OCI-LY1 (cell line): ENCODE results near the gene CLEC4F.

Source experiments
- CTCF ChIP-seq: fragments of 200-600 bp; sonication (generic), shearing (Covaris generic); IDR thresholded peaks from 2 replicates; pipeline ENCODE4 v1.5.1; 2017; ENCODE audit warnings: mild to moderate bottlenecking, antibody characterized with exemption, low read length, moderate library complexity, mixed read lengths
- EZH2 ChIP-seq: fragments of 200-600 bp; sonication (generic), shearing (Covaris generic); IDR thresholded peaks from 2 replicates; pipeline ENCODE4 v1.8.0; 2017; ENCODE audit warnings: borderline replicate concordance, mixed run types, mild to moderate bottlenecking, antibody characterized with exemption, low read length, moderate library complexity, mixed read lengths

- TF ChIP-seq CTCF (peak; percentile 56), EZH2 (no peak)
These were observed 30.9 kb downstream of the CLEC4F start for GRCh38 chr2:70789304-70790135.
